GM12878 (cell line): ENCODE measurements around the gene ATP10A. TPM values are rescaled to one million over a fixed set of nuclear protein-coding genes. Genes with fewer than 3 reads are reported as not detected.
A peak's percentile ranks its signal among the peaks of the same experiment; 100 is the strongest.

Experiments
- ATAC-seq: fragments of 200-7000 bp; cut with Tn5 transposase; 3 replicates; pipeline ENCODE4 v1.9.1; 2020; ENCODE audit warnings: mild to moderate bottlenecking, moderate library complexity
- BruUV-seq: library from RNA; stranded (reverse); fragments of 400-500 nt; replicated peaks from 2 replicates; lab custom pipeline; 2021; lab: Mats Ljungman, UMichigan
- CTCF ChIA-PET: fragments of 300-600 bp; sonication (Branson Sonifier 250); formaldehyde crosslinking; extraction: SDS; loops from one replicate; lab custom pipeline; 2021; ENCODE audit warnings: inconsistent platforms; lab: Yijun Ruan, JAX
- POLR2A ChIA-PET: fragments of 350-600 bp; formaldehyde crosslinking; extraction: SDS; loops from one replicate; lab custom pipeline; 2021; ENCODE audit warnings: inconsistent platforms; lab: Charles Lee
- RAD21 ChIA-PET: fragments of 300-600 bp; sonication (Branson Sonifier 250); formaldehyde crosslinking; loops from one replicate; lab custom pipeline; 2023; ENCODE audit warnings: antibody characterized with exemption; ENCODE audit not compliant: unreplicated experiment; lab: Charles Lee
- SMC1A ChIA-PET: fragments of 300-600 bp; sonication (Branson Sonifier 250); formaldehyde crosslinking; loops from one replicate; lab custom pipeline; 2023; ENCODE audit not compliant: unreplicated experiment, uncharacterized antibody; lab: Charles Lee
- DNase-seq: peaks from one replicate; pipeline ENCODE4 v3.0.0-alpha.2; 2011; ENCODE audit warnings: low read depth, low spot score
- FAIRE-seq: peaks from 3 replicates; lab custom pipeline; 2011; peaks lifted over from hg19 to GRCh38; lab: Jason Lieb, UNC
- H2AFZ ChIP-seq: 2 replicates; pipeline ENCODE4 v1.6.0; 2011; ENCODE audit warnings: low read depth, low read length, control low read depth; ENCODE audit not compliant: control insufficient read depth
- H3K27ac ChIP-seq: 2 replicates; pipeline ENCODE4 v1.5.1; 2011; ENCODE audit warnings: control low read depth; ENCODE audit not compliant: control insufficient read depth, insufficient read depth
- H3K27me3 ChIP-seq, 2 experiments: replicated peaks in 1 of 2; 2 replicates each; pipeline versions ENCODE4 v1.6.0 to v1.6.1; 2011; ENCODE audit warnings: low read length in 1 of 2; ENCODE audit not compliant: control insufficient read depth in 2 of 2, insufficient read depth in 2 of 2
- H3K36me3 ChIP-seq, 2 experiments: 2 replicates each; pipeline ENCODE4 v1.5.1; 2011; ENCODE audit warnings: low read length in 1 of 2; ENCODE audit not compliant: control insufficient read depth in 2 of 2, insufficient read depth in 2 of 2
- H3K4me1 ChIP-seq: 2 replicates; pipeline ENCODE4 v1.6.1; 2011; ENCODE audit warnings: mild to moderate bottlenecking, low read length, moderate library complexity, mixed read lengths; ENCODE audit not compliant: control insufficient read depth, insufficient read depth
- H3K4me2 ChIP-seq: 2 replicates; pipeline ENCODE4 v1.6.0; 2011; ENCODE audit warnings: control low read depth; ENCODE audit not compliant: control insufficient read depth, insufficient read depth
- H3K4me3 ChIP-seq: fragments of 200-600 bp; sonication (generic); 2 replicates; pipeline ENCODE4 v1.5.1; 2016
- H3K79me2 ChIP-seq: 2 replicates; pipeline ENCODE4 v1.6.0; 2011; ENCODE audit warnings: low read length; ENCODE audit not compliant: control insufficient read depth, insufficient read depth
- H3K9ac ChIP-seq: 2 replicates; pipeline ENCODE4 v1.8.0; 2011; ENCODE audit warnings: low read length, control low read depth, mixed read lengths; ENCODE audit not compliant: control insufficient read depth, insufficient read depth
- H3K9me3 ChIP-seq: replicated peaks from 3 replicates; pipeline ENCODE4 v1.5.1; 2011; ENCODE audit warnings: mild to moderate bottlenecking, low read length; ENCODE audit not compliant: control insufficient read depth, insufficient read depth
- H4K20me1 ChIP-seq: 2 replicates; pipeline ENCODE4 v1.6.0; 2011; ENCODE audit not compliant: control insufficient read depth, insufficient read depth
- EZH2 ChIP-seq: IDR thresholded peaks from 2 replicates; pipeline ENCODE4 v1.6.1; 2012; ENCODE audit warnings: low read depth, mild to moderate bottlenecking, control low read depth, inconsistent platforms, low read length, borderline replicate concordance; ENCODE audit not compliant: control insufficient read depth
- ZNF384 ChIP-seq: IDR thresholded peaks from 2 replicates; pipeline ENCODE4 v1.6.1; 2012; ENCODE audit warnings: low read depth, mild to moderate bottlenecking, low read length, improper control_type of control experiment, borderline replicate concordance
- WGBS: methylation state at CpG from one replicate; pipeline ENCODE4 v1.1.6; 2016; ENCODE audit warnings: low lambda C conversion rate; ENCODE audit not compliant: insufficient replicate concordance, insufficient coverage; ENCODE audit errors: missing lambda C conversion rate; 5-methylcytosine and 5-hydroxymethylcytosine counted together
- in situ Hi-C: fragments of 300-500 bp; cut with MboI; formaldehyde crosslinking; loops from 9 replicates; pipeline ENCODE4 v1.14.3; 2018; ENCODE audit warnings: mixed read lengths
- intact Hi-C: fragments of 100-400 bp; cut with micrococcal nuclease; formaldehyde crosslinking; loops from one replicate; pipeline ENCODE4 v1.14.2; 2022; ENCODE audit not compliant: unreplicated experiment
- polyA plus RNA-seq, 11 experiments: library from polyadenylated mRNA; depleted of rRNA in 4 of 11; unstranded in 6 of 11; stranded (reverse) in 5 of 11; fragments of >200 nt; fragmentation: Nextera tagmentation in 4 of 11; fragmentation: Illumina TruSeq in 1 of 11; extraction: Ambion mirVana in 4 of 11; extraction: Trizol in 1 of 11; gene quantifications; 1 replicate in 1 of 11; 2 replicates in 10 of 11; pipeline versions ENCODE4 v1.2.1 to v1.2.3, GENCODE V29; 2011 to 2016; ENCODE audit warnings: inconsistent platforms in 2 of 11, missing spikeins in 2 of 11, low read depth in 1 of 11
- total RNA-seq, 4 experiments: library from RNA; depleted of rRNA in 3 of 4; stranded (reverse); fragments of >200 nt in 3 of 4; fragmentation: Illumina TruSeq in 1 of 4; extraction: Trizol in 1 of 4; gene quantifications; 2 replicates each; pipeline versions ENCODE4 v1.2.1 to v1.2.3, GENCODE V29; 2013 to 2021
- TF ChIP-seq, protein P1 (sequence below): IDR thresholded peaks from 2 replicates; pipeline ENCODE4 v1.6.1; 2011; ENCODE audit warnings: mild to moderate bottlenecking, low read depth, low read length, moderate library complexity; ENCODE audit not compliant: insufficient replicate concordance
- TF ChIP-seq, protein P2 (sequence below): IDR thresholded peaks from 2 replicates; pipeline ENCODE4 v1.6.1; 2012; ENCODE audit warnings: mild to moderate bottlenecking, low read depth, low read length
- TF ChIP-seq, protein P3 (sequence below): fragments of 450-650 bp; IDR thresholded peaks from 2 replicates; pipeline ENCODE4 v1.6.1; 2016; ENCODE audit warnings: mild to moderate bottlenecking, moderate library complexity, borderline replicate concordance
- TF ChIP-seq, protein P4 (sequence below): fragments of 450-650 bp; formaldehyde crosslinking; IDR thresholded peaks from 2 replicates; pipeline ENCODE4 v1.5.0; 2022; ENCODE audit warnings: mild to moderate bottlenecking, missing genetic modification characterization

The ATP10A gene
- total and polyA plus RNA-seq, 10 of the 15 experiments (the other 5 are each of a cell fraction or from before 2014, with no cell fraction given) = 0.04 to 1.5 (median 0.31) TPM; not detected in 2

DNA sequence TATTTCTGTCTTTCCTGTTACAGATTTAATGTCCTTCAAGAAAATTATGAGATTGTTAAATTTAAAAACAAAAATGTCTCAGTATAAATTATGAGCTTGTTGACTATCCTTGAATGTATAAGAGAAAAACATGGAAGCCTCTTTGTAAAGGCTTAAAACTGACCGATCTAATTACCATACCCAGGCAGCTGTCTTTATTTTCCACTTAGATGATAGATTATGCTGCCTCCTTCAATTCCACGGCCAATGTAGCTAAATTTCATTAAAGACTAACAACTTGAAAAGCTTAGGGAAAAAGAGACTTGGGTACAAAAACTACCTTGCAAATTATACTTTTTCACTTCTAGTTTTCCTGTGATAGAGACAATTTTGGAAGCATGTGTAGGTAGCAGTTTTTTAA lies 88.3 kb downstream of the ATP10A start:
- Histone ChIP-seq H3K4me1 (no peaks in the 10 kb centered on the region), H3K9me3 (no peaks in the 10 kb centered on the region; the same call in 2 of the 3 replicates), H3K36me3 (no peaks in the 10 kb centered on the region), H3K9ac (no peak overlapping the region), H3K4me2 (no peak overlapping the region), H3K27ac (no peak overlapping the region), H3K27me3 (no peaks in the 10 kb centered on the region), H3K79me2 (no peaks in the 10 kb centered on the region), H3K4me3 (no peak overlapping the region), H2AFZ (no peak overlapping the region), H4K20me1 (no peaks in the 10 kb centered on the region)
- RAD21 ChIA-PET = interaction anchor here (1.2 kb wide), 1 partner anchor 18 kb away, joined by 3 read pairs; no protein-coding TSS in a partner anchor
- DNase-seq = no peak
- intact Hi-C loops = loop anchor here (2.0 kb wide), 1 partner anchor 14 kb away; no protein-coding TSS in a partner anchor
- SMC1A ChIA-PET = no interaction called here
- 9% methylated on average over 2 of the region's 2 CpGs for WGBS
- TF ChIP-seq EZH2 (no peak), ZNF384 (0 out of 2 replicates have a peak, but pooled peaks have one; percentile 10)
- TF ChIP-seq, protein P1, sequence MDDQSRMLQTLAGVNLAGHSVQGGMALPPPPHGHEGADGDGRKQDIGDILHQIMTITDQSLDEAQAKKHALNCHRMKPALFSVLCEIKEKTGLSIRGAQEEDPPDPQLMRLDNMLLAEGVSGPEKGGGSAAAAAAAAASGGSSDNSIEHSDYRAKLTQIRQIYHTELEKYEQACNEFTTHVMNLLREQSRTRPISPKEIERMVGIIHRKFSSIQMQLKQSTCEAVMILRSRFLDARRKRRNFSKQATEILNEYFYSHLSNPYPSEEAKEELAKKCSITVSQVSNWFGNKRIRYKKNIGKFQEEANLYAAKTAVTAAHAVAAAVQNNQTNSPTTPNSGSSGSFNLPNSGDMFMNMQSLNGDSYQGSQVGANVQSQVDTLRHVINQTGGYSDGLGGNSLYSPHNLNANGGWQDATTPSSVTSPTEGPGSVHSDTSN = no peak
- TF ChIP-seq, protein P2, sequence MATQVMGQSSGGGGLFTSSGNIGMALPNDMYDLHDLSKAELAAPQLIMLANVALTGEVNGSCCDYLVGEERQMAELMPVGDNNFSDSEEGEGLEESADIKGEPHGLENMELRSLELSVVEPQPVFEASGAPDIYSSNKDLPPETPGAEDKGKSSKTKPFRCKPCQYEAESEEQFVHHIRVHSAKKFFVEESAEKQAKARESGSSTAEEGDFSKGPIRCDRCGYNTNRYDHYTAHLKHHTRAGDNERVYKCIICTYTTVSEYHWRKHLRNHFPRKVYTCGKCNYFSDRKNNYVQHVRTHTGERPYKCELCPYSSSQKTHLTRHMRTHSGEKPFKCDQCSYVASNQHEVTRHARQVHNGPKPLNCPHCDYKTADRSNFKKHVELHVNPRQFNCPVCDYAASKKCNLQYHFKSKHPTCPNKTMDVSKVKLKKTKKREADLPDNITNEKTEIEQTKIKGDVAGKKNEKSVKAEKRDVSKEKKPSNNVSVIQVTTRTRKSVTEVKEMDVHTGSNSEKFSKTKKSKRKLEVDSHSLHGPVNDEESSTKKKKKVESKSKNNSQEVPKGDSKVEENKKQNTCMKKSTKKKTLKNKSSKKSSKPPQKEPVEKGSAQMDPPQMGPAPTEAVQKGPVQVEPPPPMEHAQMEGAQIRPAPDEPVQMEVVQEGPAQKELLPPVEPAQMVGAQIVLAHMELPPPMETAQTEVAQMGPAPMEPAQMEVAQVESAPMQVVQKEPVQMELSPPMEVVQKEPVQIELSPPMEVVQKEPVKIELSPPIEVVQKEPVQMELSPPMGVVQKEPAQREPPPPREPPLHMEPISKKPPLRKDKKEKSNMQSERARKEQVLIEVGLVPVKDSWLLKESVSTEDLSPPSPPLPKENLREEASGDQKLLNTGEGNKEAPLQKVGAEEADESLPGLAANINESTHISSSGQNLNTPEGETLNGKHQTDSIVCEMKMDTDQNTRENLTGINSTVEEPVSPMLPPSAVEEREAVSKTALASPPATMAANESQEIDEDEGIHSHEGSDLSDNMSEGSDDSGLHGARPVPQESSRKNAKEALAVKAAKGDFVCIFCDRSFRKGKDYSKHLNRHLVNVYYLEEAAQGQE = no peak
- TF ChIP-seq, protein P3, sequence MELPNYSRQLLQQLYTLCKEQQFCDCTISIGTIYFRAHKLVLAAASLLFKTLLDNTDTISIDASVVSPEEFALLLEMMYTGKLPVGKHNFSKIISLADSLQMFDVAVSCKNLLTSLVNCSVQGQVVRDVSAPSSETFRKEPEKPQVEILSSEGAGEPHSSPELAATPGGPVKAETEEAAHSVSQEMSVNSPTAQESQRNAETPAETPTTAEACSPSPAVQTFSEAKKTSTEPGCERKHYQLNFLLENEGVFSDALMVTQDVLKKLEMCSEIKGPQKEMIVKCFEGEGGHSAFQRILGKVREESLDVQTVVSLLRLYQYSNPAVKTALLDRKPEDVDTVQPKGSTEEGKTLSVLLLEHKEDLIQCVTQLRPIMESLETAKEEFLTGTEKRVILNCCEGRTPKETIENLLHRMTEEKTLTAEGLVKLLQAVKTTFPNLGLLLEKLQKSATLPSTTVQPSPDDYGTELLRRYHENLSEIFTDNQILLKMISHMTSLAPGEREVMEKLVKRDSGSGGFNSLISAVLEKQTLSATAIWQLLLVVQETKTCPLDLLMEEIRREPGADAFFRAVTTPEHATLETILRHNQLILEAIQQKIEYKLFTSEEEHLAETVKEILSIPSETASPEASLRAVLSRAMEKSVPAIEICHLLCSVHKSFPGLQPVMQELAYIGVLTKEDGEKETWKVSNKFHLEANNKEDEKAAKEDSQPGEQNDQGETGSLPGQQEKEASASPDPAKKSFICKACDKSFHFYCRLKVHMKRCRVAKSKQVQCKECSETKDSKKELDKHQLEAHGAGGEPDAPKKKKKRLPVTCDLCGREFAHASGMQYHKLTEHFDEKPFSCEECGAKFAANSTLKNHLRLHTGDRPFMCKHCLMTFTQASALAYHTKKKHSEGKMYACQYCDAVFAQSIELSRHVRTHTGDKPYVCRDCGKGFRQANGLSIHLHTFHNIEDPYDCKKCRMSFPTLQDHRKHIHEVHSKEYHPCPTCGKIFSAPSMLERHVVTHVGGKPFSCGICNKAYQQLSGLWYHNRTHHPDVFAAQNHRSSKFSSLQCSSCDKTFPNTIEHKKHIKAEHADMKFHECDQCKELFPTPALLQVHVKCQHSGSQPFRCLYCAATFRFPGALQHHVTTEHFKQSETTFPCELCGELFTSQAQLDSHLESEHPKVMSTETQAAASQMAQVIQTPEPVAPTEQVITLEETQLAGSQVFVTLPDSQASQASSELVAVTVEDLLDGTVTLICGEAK = 0 out of 2 replicates have a peak, but pooled peaks have one; percentile 24
- TF ChIP-seq, protein P4, sequence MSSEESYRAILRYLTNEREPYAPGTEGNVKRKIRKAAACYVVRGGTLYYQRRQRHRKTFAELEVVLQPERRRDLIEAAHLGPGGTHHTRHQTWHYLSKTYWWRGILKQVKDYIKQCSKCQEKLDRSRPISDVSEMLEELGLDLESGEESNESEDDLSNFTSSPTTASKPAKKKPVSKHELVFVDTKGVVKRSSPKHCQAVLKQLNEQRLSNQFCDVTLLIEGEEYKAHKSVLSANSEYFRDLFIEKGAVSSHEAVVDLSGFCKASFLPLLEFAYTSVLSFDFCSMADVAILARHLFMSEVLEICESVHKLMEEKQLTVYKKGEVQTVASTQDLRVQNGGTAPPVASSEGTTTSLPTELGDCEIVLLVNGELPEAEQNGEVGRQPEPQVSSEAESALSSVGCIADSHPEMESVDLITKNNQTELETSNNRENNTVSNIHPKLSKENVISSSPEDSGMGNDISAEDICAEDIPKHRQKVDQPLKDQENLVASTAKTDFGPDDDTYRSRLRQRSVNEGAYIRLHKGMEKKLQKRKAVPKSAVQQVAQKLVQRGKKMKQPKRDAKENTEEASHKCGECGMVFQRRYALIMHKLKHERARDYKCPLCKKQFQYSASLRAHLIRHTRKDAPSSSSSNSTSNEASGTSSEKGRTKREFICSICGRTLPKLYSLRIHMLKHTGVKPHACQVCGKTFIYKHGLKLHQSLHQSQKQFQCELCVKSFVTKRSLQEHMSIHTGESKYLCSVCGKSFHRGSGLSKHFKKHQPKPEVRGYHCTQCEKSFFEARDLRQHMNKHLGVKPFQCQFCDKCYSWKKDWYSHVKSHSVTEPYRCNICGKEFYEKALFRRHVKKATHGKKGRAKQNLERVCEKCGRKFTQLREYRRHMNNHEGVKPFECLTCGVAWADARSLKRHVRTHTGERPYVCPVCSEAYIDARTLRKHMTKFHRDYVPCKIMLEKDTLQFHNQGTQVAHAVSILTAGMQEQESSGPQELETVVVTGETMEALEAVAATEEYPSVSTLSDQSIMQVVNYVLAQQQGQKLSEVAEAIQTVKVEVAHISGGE = no peak
- CTCF ChIA-PET = interaction anchor here (0.5 to 1.3 kb wide), 2 partner anchors 9 to 159 kb away, joined by 3 to 4 read pairs; no protein-coding TSS in a partner anchor
- no peak; the same call in 2 of the 3 replicates for ATAC-seq
- in situ Hi-C loops = loop anchor here (25.0 kb wide), 1 partner anchor 312 kb away; no protein-coding TSS in a partner anchor
- POLR2A ChIA-PET = no interaction called here
- no peak for FAIRE-seq
- no TSS peak for BruUV-seq
